Endothelial cell (in vitro differentiated cells): ENCODE results near the gene RINT1. TPM values are rescaled to one million over a fixed set of nuclear protein-coding genes. Genes with fewer than 3 reads are reported as not detected.
"Not testable (repeated sequence)": the region's sequence is repeated elsewhere in the genome, so short reads cannot be mapped to it uniquely, and the experiment has no call there.

Source experiments
- DNase-seq: peaks from one replicate; pipeline ENCODE4 v3.0.0; 2021; ENCODE audit warnings: low spot score
- H3K27ac Mint-ChIP-seq: one replicate; pipeline ENCODE4 v1.8.0; 2021; ENCODE audit warnings: mixed read lengths, inconsistent platforms; ENCODE audit not compliant: unreplicated experiment
- H3K27me3 Mint-ChIP-seq: one replicate; pipeline ENCODE4 v1.8.0; 2021; ENCODE audit warnings: mild to moderate bottlenecking, moderate library complexity, mixed read lengths, inconsistent platforms; ENCODE audit not compliant: unreplicated experiment
- H3K36me3 Mint-ChIP-seq: one replicate; pipeline ENCODE4 v1.8.0; 2021; ENCODE audit warnings: mild to moderate bottlenecking, low read depth, mixed read lengths, inconsistent platforms; ENCODE audit not compliant: unreplicated experiment
- H3K4me1 Mint-ChIP-seq: one replicate; pipeline ENCODE4 v1.8.0; 2021; ENCODE audit warnings: mild to moderate bottlenecking, mixed read lengths, inconsistent platforms; ENCODE audit not compliant: unreplicated experiment
- H3K4me3 Mint-ChIP-seq: one replicate; pipeline ENCODE4 v1.8.0; 2021; ENCODE audit warnings: mild to moderate bottlenecking, mixed read lengths, inconsistent platforms; ENCODE audit not compliant: unreplicated experiment
- H3K9me3 Mint-ChIP-seq: one replicate; pipeline ENCODE4 v1.8.0; 2021; ENCODE audit warnings: mixed read lengths, inconsistent platforms; ENCODE audit not compliant: unreplicated experiment
- total RNA-seq: library from RNA; stranded (reverse); fragmentation: NEBNext Ultra II Directional; extraction: Animal tissue kit (Norgen Biotek cat#: 25700); gene quantifications from one replicate; pipeline ENCODE4 v1.2.1, GENCODE V29; 2021; ENCODE audit not compliant: unreplicated experiment
- TF ChIP-seq, protein P1 (sequence below): fragments of 200-600 bp; sonication (generic); IDR thresholded peaks from one replicate; pipeline ENCODE4 v1.5.0; 2021; ENCODE audit warnings: antibody characterized with exemption; ENCODE audit not compliant: unreplicated experiment

RINT1 gene
- total RNA-seq, 1 donor from 2014 or later = 18.3 TPM

DNA sequence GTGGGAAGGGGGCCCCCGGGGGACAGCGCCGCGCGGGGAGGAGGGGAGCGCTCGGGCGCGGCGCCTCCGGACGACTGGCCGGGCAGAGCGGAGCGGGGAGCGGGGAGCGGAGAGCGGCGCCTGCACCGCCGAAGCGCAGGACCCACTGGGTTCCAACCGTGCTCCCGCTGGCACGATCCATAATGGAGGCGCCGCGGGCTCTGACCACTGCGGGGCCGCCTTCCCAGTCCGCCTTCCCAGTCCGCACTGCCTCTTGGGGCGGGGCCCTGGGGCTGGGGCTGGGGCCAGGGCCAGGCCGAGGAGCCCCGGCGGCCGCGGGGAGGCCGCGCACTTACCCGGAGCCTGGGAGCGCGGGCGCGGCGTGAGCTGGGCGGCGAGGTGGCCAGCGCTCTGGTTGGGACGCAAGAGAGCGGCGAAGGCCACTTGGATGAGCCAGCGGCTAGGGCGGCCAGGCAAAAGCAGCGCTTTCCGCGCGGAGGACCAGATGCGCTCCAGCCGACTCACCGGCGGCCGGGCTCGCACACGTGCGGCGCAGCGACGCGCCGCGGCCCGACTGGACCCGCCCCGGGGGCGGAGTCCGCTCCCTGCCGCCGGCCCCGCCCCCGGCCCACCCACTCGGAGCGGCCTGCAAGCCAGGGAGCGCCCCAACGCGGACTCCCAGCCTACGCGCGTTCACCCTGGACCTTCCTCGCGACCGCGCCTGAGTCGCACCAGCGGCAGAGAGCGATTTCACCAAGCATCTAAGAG is 10.1 kb upstream of the RINT1 start, which contains the start of gene PUS7:
PUS7 (minus strand) TSS at position 555 of the 747 bp plus-strand sequence. CDS start 13,759 bp downstream, outside the sequence.
- Mint-ChIP-seq H3K4me1 (peaks cover 7% of the 10 kb centered on the region), H3K27ac (no peak within 1 kb of the TSS), H3K36me3 (no peaks in the 10 kb centered on the region), H3K9me3 (no peaks in the 10 kb centered on the region), H3K4me3 (peak within 1 kb of the TSS; percentile 95), H3K27me3 (no peaks in the 10 kb centered on the region)
- TF ChIP-seq, protein P1, sequence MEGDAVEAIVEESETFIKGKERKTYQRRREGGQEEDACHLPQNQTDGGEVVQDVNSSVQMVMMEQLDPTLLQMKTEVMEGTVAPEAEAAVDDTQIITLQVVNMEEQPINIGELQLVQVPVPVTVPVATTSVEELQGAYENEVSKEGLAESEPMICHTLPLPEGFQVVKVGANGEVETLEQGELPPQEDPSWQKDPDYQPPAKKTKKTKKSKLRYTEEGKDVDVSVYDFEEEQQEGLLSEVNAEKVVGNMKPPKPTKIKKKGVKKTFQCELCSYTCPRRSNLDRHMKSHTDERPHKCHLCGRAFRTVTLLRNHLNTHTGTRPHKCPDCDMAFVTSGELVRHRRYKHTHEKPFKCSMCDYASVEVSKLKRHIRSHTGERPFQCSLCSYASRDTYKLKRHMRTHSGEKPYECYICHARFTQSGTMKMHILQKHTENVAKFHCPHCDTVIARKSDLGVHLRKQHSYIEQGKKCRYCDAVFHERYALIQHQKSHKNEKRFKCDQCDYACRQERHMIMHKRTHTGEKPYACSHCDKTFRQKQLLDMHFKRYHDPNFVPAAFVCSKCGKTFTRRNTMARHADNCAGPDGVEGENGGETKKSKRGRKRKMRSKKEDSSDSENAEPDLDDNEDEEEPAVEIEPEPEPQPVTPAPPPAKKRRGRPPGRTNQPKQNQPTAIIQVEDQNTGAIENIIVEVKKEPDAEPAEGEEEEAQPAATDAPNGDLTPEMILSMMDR = no peak
- DNase-seq = peak; percentile 87

DNA sequence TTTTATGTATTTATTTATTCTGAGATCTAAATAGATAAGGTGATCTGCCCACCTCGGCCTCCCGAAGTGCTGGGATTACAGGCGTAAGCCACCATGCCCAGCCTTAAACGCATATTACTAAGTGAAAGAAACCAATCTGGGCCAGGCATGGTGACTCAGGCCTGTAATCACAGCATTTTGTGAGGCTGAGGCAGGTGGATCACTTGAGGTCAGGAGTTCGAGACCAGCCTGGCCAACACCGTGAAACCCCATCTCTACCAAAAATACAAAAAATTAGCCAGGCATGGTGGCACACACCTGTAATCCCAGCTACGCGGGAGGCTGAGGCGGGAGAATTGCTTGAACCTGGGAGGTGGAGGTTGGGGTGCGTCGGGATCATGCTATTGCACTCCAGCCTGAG is 7.6 kb upstream of the RINT1 start:
- H3K4me3 Mint-ChIP-seq, H3K4me1 Mint-ChIP-seq, H3K27me3 Mint-ChIP-seq, H3K36me3 Mint-ChIP-seq, H3K27ac Mint-ChIP-seq, DNase-seq, H3K9me3 Mint-ChIP-seq: not testable (repeated sequence)

DNA sequence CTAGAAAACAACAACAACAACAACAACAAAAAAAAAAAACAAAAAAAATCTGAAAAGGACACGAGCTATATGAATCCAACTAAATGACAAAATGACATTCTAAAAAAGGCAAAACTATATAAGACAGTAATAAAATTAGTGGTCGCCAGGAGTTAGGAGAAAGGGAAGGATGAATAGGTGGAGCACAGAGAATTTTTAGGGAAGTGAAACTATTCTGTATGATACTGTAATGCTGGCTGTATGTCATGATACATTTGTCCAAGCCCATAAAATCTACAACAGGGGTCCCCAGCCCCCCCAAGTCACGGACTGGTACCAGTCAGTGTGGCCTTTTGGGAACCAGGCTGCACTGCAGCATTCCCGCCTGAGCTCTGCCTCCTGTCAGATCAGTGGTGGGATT is 7.2 kb upstream of the RINT1 start:
- H3K27ac Mint-ChIP-seq = no peak overlapping the region
- H3K9me3 Mint-ChIP-seq = no peaks in the 10 kb centered on the region
- TF ChIP-seq, protein P1 = no peak
- no peak overlapping the region for H3K4me3 Mint-ChIP-seq
- H3K36me3 Mint-ChIP-seq = no peaks in the 10 kb centered on the region
- no peak for DNase-seq
- H3K4me1 Mint-ChIP-seq = peaks cover 4% of the 10 kb centered on the region
- peaks cover 3% of the 10 kb centered on the region for H3K27me3 Mint-ChIP-seq

DNA sequence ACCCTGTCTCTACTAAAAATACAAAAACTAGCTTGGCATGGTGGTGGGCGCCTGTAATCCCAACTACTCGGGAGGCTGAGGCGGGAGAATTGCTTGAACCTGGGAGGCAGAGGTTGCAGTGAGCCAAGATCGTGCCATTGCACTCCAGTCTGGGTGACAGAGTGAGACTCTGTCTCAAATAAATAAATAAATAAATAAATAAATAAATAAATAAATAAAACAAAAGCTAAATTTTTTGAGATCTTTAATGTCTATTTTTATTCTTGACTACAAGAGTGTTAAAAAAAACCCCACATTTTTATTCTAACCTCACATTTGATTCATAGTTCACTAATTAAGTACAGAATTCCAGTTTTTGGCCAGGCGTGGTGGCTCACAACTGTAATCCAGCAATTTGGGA is 4.3 kb upstream of the RINT1 start:
- not testable (repeated sequence) for DNase-seq, H3K4me1 Mint-ChIP-seq, H3K36me3 Mint-ChIP-seq, H3K9me3 Mint-ChIP-seq, H3K27ac Mint-ChIP-seq, H3K27me3 Mint-ChIP-seq, H3K4me3 Mint-ChIP-seq

DNA sequence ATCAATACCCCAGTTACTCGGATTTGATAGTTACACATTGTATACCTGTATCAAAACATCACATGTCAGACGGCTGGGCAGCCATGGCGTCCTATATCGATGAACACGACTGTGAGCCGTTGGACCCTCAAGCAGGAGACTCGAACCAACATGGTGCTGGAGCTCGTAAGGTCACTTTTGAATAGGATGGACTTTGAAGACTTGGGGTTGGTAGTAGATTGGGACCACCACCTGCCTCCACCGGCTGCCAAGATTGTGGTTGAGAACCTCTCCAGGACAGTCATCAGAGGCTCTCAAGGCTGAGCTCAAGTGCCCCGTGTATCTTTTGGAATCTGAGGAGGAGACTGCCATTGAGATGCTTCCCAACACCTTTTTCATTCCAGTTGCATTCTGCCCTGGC is 1.9 kb upstream of the RINT1 start:
- DNase-seq = no peak
- Mint-ChIP-seq H3K27me3 (peaks cover 8% of the 10 kb centered on the region), H3K4me1 (peaks cover 13% of the 10 kb centered on the region), H3K36me3 (no peaks in the 10 kb centered on the region), H3K9me3 (no peaks in the 10 kb centered on the region), H3K4me3 (no peak overlapping the region), H3K27ac (no peak overlapping the region)
- TF ChIP-seq, protein P1 = no peak

DNA sequence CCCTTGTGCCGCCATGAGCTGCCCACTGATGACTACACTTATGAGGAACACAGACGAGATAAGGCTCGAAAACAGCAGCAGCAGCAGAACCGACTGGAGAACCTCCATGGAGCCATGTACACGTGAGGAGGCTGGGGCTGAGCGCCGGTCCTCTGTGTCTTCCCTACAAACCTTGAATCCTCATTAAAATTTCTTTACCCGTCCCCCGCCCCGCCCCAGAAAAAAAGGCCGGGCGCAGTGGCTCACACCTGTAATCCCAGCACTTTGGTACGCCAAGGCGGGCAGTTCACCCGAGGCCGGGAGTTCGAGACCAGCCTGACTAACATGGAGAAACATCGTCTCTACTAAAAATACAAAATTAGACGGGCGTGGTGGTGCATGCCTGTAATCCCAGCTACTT is 1.5 kb upstream of the RINT1 start:
- Mint-ChIP-seq H3K4me1 (peaks cover 13% of the 10 kb centered on the region), H3K4me3 (no peak overlapping the region), H3K36me3 (no peaks in the 10 kb centered on the region), H3K27me3 (peaks cover 8% of the 10 kb centered on the region), H3K27ac (no peak overlapping the region), H3K9me3 (no peaks in the 10 kb centered on the region)
- TF ChIP-seq, protein P1 = no peak
- no peak for DNase-seq
